Skeletal muscle tissue (tissue), 4 donors: ENCODE data around the gene DNAJB5. TPM values are rescaled to one million over a fixed set of nuclear protein-coding genes. Genes with fewer than 3 reads are reported as not detected.

Source experiments
- H3K27ac ChIP-seq: one replicate; pipeline ENCODE4 v1.7.0; 2013; ENCODE audit warnings: mild to moderate bottlenecking, low read depth, low read length, inconsistent platforms
- H3K27me3 ChIP-seq, 3 donors: one replicate each; pipeline ENCODE4 v1.7.0; 2013; ENCODE audit warnings: low read length in 3 of 3; ENCODE audit not compliant: control insufficient read depth in 3 of 3, insufficient read depth in 3 of 3
- H3K36me3 ChIP-seq, 3 donors: one replicate each; pipeline ENCODE4 v1.7.0; 2013; ENCODE audit warnings: low read length in 3 of 3; ENCODE audit not compliant: control insufficient read depth in 3 of 3, insufficient read depth in 3 of 3
- H3K4me1 ChIP-seq, 3 donors: one replicate each; pipeline ENCODE4 v1.7.0; 2013; ENCODE audit warnings: low read length in 3 of 3, mild to moderate bottlenecking in 3 of 3; ENCODE audit not compliant: control insufficient read depth in 3 of 3, insufficient read depth in 3 of 3
- H3K4me3 ChIP-seq, 3 donors: one replicate each; pipeline ENCODE4 v1.7.0; 2013; ENCODE audit warnings: low read length in 3 of 3
- H3K9ac ChIP-seq, 3 donors: one replicate each; pipeline ENCODE4 v1.7.0; 2013; ENCODE audit warnings: low read length in 3 of 3, mild to moderate bottlenecking in 3 of 3, moderate library complexity in 2 of 3, low read depth in 1 of 3
- H3K9me3 ChIP-seq, 3 donors: one replicate each; pipeline ENCODE4 v1.7.0; 2013; ENCODE audit warnings: low read length in 3 of 3; ENCODE audit not compliant: control insufficient read depth in 3 of 3
- total RNA-seq: library from RNA; depleted of rRNA; stranded (reverse); fragments of >200 nt; gene quantifications from one replicate; pipeline ENCODE4 v1.2.3, GENCODE V29; 2014
- donor health status: Osteomylitis.

Gene DNAJB5
- total RNA-seq, 1 donor from 2014 or later = 14.1 TPM

GRCh38 chr9:34982361-34982760 lies 7.2 kb upstream of the DNAJB5 start:
- Histone ChIP-seq H3K36me3 (no peaks in the 10 kb centered on the region), H3K9ac (no peak overlapping the region), H3K4me1 (no peaks in the 10 kb centered on the region), H3K4me3 (no peak overlapping the region), H3K27ac (no peak overlapping the region), H3K9me3 (no peaks in the 10 kb centered on the region), H3K27me3 (peaks cover 0 to 5% (median 3%) of the 10 kb centered on the region in 3 donors)

GRCh38 chr9:34983209-34983608 lies 6.3 kb upstream of the DNAJB5 start:
- Histone ChIP-seq H3K9ac (no peak overlapping the region), H3K4me1 (no peaks in the 10 kb centered on the region), H3K27me3 (no peaks in the 10 kb centered on the region), H3K27ac (no peak overlapping the region), H3K36me3 (no peaks in the 10 kb centered on the region), H3K9me3 (no peaks in the 10 kb centered on the region), H3K4me3 (no peak overlapping the region)

- Histone ChIP-seq H3K4me1 (peaks cover 3 to 6% (median 6%) of the 10 kb centered on the region in 3 donors), H3K36me3 (no peaks in the 10 kb centered on the region), H3K27me3 (no peaks in the 10 kb centered on the region), H3K9me3 (no peaks in the 10 kb centered on the region), H3K27ac (no peak overlapping the region), H3K9ac (no peak overlapping the region), H3K4me3 (no peak overlapping the region)
Measured at GRCh38 chr9:34984049-34984448, 5.5 kb upstream of the DNAJB5 start.

- no peak overlapping the region for H3K27ac ChIP-seq
- H3K4me1 ChIP-seq = peaks cover 7 to 10% (median 9%) of the 10 kb centered on the region in 3 donors
- H3K27me3 ChIP-seq = no peaks in the 10 kb centered on the region
- H3K9ac ChIP-seq = no peak overlapping the region
- H3K9me3 ChIP-seq = no peaks in the 10 kb centered on the region
- H3K36me3 ChIP-seq = no peaks in the 10 kb centered on the region
- no peak overlapping the region for H3K4me3 ChIP-seq
Measured at GRCh38 chr9:34985311-34985899, 4.1 kb upstream of the DNAJB5 start.

GRCh38 chr9:34986540-34987047 lies 3.0 kb upstream of the DNAJB5 start:
- Histone ChIP-seq H3K27me3 (no peaks in the 10 kb centered on the region), H3K4me1 (peaks cover 18 to 21% (median 20%) of the 10 kb centered on the region in 3 donors), H3K9me3 (no peaks in the 10 kb centered on the region), H3K27ac (no peak overlapping the region), H3K36me3 (no peaks in the 10 kb centered on the region), H3K9ac (no peak overlapping the region), H3K4me3 (no peak overlapping the region)

GRCh38 chr9:34987160-34987901 lies 2.2 kb upstream of the DNAJB5 start:
- Histone ChIP-seq H3K4me1 (peaks cover 25 to 28% (median 27%) of the 10 kb centered on the region in 3 donors), H3K27me3 (no peaks in the 10 kb centered on the region), H3K4me3 (no peak overlapping the region), H3K9ac (no peak overlapping the region), H3K27ac (no peak overlapping the region), H3K9me3 (no peaks in the 10 kb centered on the region), H3K36me3 (no peaks in the 10 kb centered on the region)

DNA sequence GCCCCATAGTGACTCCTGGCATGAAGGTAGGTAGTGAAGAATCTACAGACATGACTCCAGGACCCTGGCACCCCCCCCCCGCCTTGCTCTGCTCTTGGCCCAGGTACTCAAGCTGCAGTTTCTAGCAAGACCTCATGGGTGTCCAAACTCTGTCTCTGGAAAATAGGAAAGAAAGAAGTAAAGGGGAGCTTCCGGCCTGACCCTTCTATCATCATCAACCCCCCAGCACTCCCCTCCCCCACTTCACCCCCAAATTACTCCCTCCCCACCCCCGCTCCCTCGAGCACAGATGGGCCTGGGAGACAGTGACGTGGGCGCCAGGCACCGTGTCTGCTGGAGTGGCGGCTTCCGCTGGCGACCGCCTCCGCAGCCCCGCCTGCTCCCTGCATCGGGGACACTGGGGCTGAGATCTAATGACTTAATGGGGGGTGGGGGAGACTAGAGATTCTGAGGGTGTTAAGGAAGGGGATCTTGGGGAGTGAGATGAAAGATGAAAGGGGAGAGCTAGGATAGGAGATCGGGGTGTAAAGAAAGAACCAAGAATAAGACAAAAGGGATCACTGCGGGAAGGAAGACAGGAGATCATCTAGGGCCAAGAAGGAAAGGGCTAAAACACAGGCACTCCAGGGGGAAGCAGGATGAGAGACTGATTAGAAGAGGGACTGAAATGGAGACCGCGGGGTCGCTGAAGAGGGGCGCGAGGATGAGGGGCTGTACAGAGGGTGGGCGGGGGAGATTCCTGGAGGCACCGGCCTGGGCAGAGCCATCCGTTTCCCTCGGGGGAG lies 1.1 kb upstream of the DNAJB5 start:
- Histone ChIP-seq H3K27me3 (no peaks in the 10 kb centered on the region), H3K9ac (peak overlapping the region; percentile 70 to 96 (median 89)), H3K4me3 (peak overlapping the region; percentile 83 to 86 (median 85)), H3K36me3 (peaks cover 0 to 4% (median 0%) of the 10 kb centered on the region in 3 donors), H3K27ac (peak overlapping the region; percentile 100), H3K9me3 (no peaks in the 10 kb centered on the region), H3K4me1 (peaks cover 30 to 38% (median 38%) of the 10 kb centered on the region in 3 donors)

DNA sequence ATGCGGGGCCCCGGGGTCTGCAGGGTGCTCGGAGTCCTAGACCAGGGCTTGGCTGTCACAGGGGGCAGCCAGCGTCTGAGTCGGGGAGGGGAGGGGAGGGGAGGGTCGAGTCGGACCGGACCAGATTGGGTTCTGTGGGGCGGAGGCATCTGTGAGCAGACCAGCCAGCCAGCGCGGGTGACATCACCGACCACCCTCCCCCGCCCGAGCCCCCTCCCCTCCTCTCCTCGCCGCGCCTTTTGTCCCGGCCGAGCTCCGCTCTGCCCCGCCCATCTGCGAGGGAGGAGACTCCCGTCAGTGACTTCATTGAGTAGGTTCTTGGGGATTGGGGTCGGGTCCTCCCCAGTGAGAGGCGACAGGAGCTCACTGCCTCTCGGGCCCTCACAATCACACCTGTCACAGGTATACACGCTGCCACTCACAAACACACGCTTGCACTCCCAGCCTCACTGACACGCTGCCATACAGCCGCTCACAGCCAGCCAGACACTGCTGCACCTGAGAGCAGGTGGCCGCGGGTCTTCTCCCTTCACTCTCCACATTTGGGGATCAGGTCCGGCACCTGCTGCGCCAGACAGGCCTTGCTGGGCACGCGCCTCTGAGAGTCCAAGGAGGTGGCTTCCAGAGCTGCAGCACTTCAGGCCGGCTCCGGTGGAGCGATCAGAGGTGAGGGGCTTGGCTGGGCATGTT lies 546 bp downstream of the DNAJB5 start:
- H3K9me3 ChIP-seq = no peaks in the 10 kb centered on the region
- H3K9ac ChIP-seq = peak overlapping the region; percentile 92 to 97 (median 96)
- H3K36me3 ChIP-seq = peaks cover 0 to 12% (median 0%) of the 10 kb centered on the region in 3 donors
- peak overlapping the region; percentile 100 for H3K27ac ChIP-seq
- peaks cover 34 to 55% (median 51%) of the 10 kb centered on the region in 3 donors for H3K4me1 ChIP-seq
- no peaks in the 10 kb centered on the region for H3K27me3 ChIP-seq
- H3K4me3 ChIP-seq = peak overlapping the region; percentile 71 to 85 (median 80)

DNA sequence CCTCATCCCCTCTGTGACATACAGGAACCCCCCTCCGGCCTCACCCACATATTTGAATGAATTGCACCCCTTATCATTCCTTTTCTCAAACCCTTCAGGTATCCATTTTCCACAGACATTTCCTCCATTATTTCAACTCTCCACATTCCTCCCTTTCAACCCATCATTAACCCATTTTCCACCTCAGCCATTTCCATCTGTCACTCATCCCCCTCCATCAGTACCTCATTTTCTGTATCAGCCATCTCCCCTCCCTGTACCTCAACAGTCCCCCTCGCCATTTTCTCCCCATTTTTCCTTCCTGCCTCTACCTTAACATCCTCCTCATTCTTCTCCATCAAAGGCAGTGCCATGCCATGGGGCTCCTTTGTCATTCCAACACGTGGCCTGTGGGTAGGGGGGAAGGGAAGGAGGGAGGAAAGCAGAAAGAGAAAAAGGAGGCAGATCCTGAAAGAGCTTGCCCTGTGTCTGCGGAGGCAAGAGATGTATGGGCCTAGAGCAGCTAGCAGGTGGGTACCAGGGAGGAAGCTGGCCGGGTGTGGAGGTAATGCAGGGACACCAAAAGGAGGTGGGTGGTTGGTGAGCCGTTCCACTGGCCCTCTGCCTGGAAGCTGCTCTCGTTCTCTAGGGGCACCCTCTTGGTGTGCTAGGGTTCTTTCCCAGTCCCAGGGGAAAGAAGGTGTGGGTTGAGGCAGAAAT lies 1.5 kb downstream of the DNAJB5 start:
- Histone ChIP-seq H3K36me3 (peaks cover under 1 to 19% (median under 1%) of the 10 kb centered on the region in 3 donors), H3K27ac (peak overlapping the region; percentile 100), H3K9ac (peak overlapping the region; percentile 36 to 96 (median 89)), H3K9me3 (no peaks in the 10 kb centered on the region), H3K4me1 (peaks cover 37 to 65% (median 60%) of the 10 kb centered on the region in 3 donors), H3K4me3 (peak overlapping the region; percentile 30 to 85 (median 71)), H3K27me3 (no peaks in the 10 kb centered on the region)
